ENCODE data around the gene GOLIM4. TPM values are rescaled to one million over a fixed set of nuclear protein-coding genes. Genes with fewer than 3 reads are reported as not detected.

The GOLIM4 gene
- total and polyA plus RNA-seq, 2 of the 13 experiments (the other 11 are each of a cell fraction or from before 2014, with no cell fraction given) = 10.9 to 47.7 TPM

- TF ChIP-seq ERF (CRISPR knock-in tag; IDR thresholded peaks at IDR 0.05) (peak; percentile 76; the same call in 1 of the 2 replicates), ZNF331 (CRISPR knock-in tag; IDR thresholded peaks at IDR 0.05) (no peak), SOX6 (IDR thresholded peaks at IDR 0.05) (no peak), SOX6 (CRISPR knock-in tag; IDR thresholded peaks at IDR 0.05) (no peak; the same call in 1 of the 2 replicates), ZNF816 (CRISPR knock-in tag; IDR thresholded peaks at IDR 0.05; ENCODE audit: borderline replicate concordance) (no peak), ATF7-NPFF (CRISPR knock-in tag; IDR thresholded peaks at IDR 0.05; ENCODE audit: low read depth) (peak; percentile 72; the same call in 1 of the 2 replicates), FOXM1 (CRISPR knock-in tag; IDR thresholded peaks at IDR 0.05) (0 out of 2 replicates have a peak, but pooled peaks have one; percentile 13), ZBTB14 (CRISPR knock-in tag; IDR thresholded peaks at IDR 0.05) (no peak), KDM2A (CRISPR knock-in tag; IDR thresholded peaks at IDR 0.05; ENCODE audit: borderline replicate concordance, low read depth) (peak; percentile 60), ZNF598 (CRISPR knock-in tag; IDR thresholded peaks at IDR 0.05; ENCODE audit: borderline replicate concordance) (peak; percentile 56), EED (CRISPR knock-in tag; IDR thresholded peaks at IDR 0.05) (no peak; the same call in 1 of the 2 replicates), ZNF773 (CRISPR knock-in tag; IDR thresholded peaks at IDR 0.05; ENCODE audit: borderline replicate concordance) (no peak; the same call in 1 of the 2 replicates), KLF11 (CRISPR knock-in tag; IDR thresholded peaks at IDR 0.05) (0 out of 2 replicates have a peak, but pooled peaks have one; percentile 54), TAF1 (CRISPR knock-in tag; IDR thresholded peaks at IDR 0.05) (peak; percentile 51; the same call in 1 of the 2 replicates), FOSL1 (CRISPR knock-in tag; IDR thresholded peaks at IDR 0.05; ENCODE audit: borderline replicate concordance) (peak; percentile 30; the same call in 1 of the 2 replicates), NFE2L1 (CRISPR knock-in tag; IDR thresholded peaks at IDR 0.05; ENCODE audit: borderline replicate concordance) (no peak), ZFP36L1 (CRISPR knock-in tag; IDR thresholded peaks at IDR 0.05) (peak; percentile 80), RFXAP (CRISPR knock-in tag; IDR thresholded peaks at IDR 0.05; ENCODE audit: borderline replicate concordance) (peak; percentile 54; the same call in 1 of the 2 replicates), ZNF282 (IDR thresholded peaks at IDR 0.05; ENCODE audit: partially characterized antibody) (no peak), KLF15 (CRISPR knock-in tag; IDR thresholded peaks at IDR 0.05; ENCODE audit: borderline replicate concordance) (0 out of 2 replicates have a peak, but pooled peaks have one; percentile 76), SP2 (CRISPR knock-in tag; IDR thresholded peaks at IDR 0.05) (peak; percentile 94), ZNF33A (CRISPR knock-in tag; IDR thresholded peaks at IDR 0.05; ENCODE audit: borderline replicate concordance) (no peak), ZNF589 (CRISPR knock-in tag; conservative IDR thresholded peaks at IDR 0.05) (peak; percentile 93)
- TF ChIP-seq, protein P1, sequence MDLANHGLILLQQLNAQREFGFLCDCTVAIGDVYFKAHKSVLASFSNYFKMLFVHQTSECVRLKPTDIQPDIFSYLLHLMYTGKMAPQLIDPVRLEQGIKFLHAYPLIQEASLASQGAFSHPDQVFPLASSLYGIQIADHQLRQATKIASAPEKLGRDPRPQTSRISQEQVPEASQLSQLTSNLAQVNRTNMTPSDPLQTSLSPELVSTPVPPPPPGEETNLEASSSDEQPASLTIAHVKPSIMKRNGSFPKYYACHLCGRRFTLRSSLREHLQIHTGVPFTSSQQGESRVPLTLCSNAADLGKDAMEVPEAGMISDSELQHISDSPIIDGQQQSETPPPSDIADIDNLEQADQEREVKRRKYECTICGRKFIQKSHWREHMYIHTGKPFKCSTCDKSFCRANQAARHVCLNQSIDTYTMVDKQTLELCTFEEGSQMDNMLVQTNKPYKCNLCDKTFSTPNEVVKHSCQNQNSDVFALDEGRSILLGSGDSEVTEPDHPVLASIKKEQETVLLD (CRISPR knock-in tag; IDR thresholded peaks at IDR 0.05; ENCODE audit: low read depth) = peak; percentile 63
- TF ChIP-seq, protein P2, sequence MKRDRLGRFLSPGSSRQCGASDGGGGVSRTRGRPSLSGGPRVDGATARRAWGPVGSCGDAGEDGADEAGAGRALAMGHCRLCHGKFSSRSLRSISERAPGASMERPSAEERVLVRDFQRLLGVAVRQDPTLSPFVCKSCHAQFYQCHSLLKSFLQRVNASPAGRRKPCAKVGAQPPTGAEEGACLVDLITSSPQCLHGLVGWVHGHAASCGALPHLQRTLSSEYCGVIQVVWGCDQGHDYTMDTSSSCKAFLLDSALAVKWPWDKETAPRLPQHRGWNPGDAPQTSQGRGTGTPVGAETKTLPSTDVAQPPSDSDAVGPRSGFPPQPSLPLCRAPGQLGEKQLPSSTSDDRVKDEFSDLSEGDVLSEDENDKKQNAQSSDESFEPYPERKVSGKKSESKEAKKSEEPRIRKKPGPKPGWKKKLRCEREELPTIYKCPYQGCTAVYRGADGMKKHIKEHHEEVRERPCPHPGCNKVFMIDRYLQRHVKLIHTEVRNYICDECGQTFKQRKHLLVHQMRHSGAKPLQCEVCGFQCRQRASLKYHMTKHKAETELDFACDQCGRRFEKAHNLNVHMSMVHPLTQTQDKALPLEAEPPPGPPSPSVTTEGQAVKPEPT (CRISPR knock-in tag; IDR thresholded peaks at IDR 0.05; ENCODE audit: low read depth) = no peak
- TF ChIP-seq, protein P3, sequence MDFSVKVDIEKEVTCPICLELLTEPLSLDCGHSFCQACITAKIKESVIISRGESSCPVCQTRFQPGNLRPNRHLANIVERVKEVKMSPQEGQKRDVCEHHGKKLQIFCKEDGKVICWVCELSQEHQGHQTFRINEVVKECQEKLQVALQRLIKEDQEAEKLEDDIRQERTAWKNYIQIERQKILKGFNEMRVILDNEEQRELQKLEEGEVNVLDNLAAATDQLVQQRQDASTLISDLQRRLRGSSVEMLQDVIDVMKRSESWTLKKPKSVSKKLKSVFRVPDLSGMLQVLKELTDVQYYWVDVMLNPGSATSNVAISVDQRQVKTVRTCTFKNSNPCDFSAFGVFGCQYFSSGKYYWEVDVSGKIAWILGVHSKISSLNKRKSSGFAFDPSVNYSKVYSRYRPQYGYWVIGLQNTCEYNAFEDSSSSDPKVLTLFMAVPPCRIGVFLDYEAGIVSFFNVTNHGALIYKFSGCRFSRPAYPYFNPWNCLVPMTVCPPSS (IDR thresholded peaks at IDR 0.05) = no peak
Observed at GRCh38 chr3:168095611-168096209, at the start of gene GOLIM4 (continued).

All from HepG2 (cell line).